Karpas-422 (cell line): ENCODE data around the gene CTSE. TPM values are rescaled to one million over a fixed set of nuclear protein-coding genes. Genes with fewer than 3 reads are reported as not detected.

Experiments
- DNase-seq: peaks from one replicate; pipeline ENCODE4 v3.0.0-alpha.2; 2015
- H2AFZ ChIP-seq: fragments of 200-600 bp; sonication (generic); 2 replicates; pipeline ENCODE4 v1.6.1; 2014; ENCODE audit warnings: antibody characterized with exemption, low read length, mixed read lengths
- H3K27ac ChIP-seq: fragments of 200-600 bp; sonication (generic); 2 replicates; pipeline ENCODE4 v1.5.1; 2014; ENCODE audit warnings: mild to moderate bottlenecking, low read length, moderate library complexity
- H3K27me3 ChIP-seq: fragments of 200-600 bp; sonication (generic); 2 replicates; pipeline ENCODE4 v1.6.1; 2014; ENCODE audit warnings: low read length, mixed read lengths
- H3K36me3 ChIP-seq: fragments of 200-600 bp; sonication (generic); 2 replicates; pipeline ENCODE4 v1.6.1; 2014; ENCODE audit warnings: low read length, mixed read lengths; ENCODE audit not compliant: insufficient read depth
- H3K4me1 ChIP-seq: fragments of 200-600 bp; sonication (generic); 2 replicates; pipeline ENCODE4 v1.6.1; 2014; ENCODE audit warnings: mild to moderate bottlenecking, low read length, mixed read lengths
- H3K4me2 ChIP-seq: fragments of 200-600 bp; sonication (generic); 2 replicates; pipeline ENCODE4 v1.6.1; 2014; ENCODE audit warnings: low read length, low read depth, mild to moderate bottlenecking; ENCODE audit not compliant: poor library complexity, severe bottlenecking
- H3K4me3 ChIP-seq: fragments of 200-600 bp; sonication (generic); 2 replicates; pipeline ENCODE4 v1.5.1; 2014; ENCODE audit warnings: mild to moderate bottlenecking, antibody characterized with exemption, low read length, mixed read lengths
- H3K79me2 ChIP-seq: fragments of 200-600 bp; sonication (generic); 2 replicates; pipeline ENCODE4 v1.6.1; 2014; ENCODE audit warnings: mild to moderate bottlenecking, low read length, mixed read lengths
- H3K9ac ChIP-seq: fragments of 200-600 bp; sonication (generic); 2 replicates; pipeline ENCODE4 v1.6.0; 2014; ENCODE audit warnings: low read length
- H3K9me2 ChIP-seq: fragments of 200-600 bp; sonication (generic), shearing (Covaris generic); replicated peaks from 2 replicates; pipeline ENCODE4 v1.6.0; 2014; ENCODE audit warnings: mild to moderate bottlenecking, low read length, moderate library complexity; ENCODE audit not compliant: insufficient read depth
- H3K9me3 ChIP-seq: fragments of 300-700, 200-600 bp; sonication (generic); 2 replicates; pipeline ENCODE4 v1.6.1; 2014; ENCODE audit warnings: low read length, mixed read lengths
- H4K20me1 ChIP-seq: fragments of 200-600 bp; sonication (generic); 2 replicates; pipeline ENCODE4 v1.6.1; 2014; ENCODE audit warnings: mild to moderate bottlenecking, antibody characterized with exemption, low read length, low read depth; ENCODE audit not compliant: insufficient read depth
- total RNA-seq: library from RNA; depleted of rRNA; stranded (reverse); fragments of >200 nt; shearing (Covaris generic); gene quantifications from 2 replicates; pipeline ENCODE4 v1.2.3, GENCODE V29; 2014; ENCODE audit warnings: low replicate concordance

CTSE gene
- total RNA-seq, 1 experiment from 2014 or later = not detected

DNA sequence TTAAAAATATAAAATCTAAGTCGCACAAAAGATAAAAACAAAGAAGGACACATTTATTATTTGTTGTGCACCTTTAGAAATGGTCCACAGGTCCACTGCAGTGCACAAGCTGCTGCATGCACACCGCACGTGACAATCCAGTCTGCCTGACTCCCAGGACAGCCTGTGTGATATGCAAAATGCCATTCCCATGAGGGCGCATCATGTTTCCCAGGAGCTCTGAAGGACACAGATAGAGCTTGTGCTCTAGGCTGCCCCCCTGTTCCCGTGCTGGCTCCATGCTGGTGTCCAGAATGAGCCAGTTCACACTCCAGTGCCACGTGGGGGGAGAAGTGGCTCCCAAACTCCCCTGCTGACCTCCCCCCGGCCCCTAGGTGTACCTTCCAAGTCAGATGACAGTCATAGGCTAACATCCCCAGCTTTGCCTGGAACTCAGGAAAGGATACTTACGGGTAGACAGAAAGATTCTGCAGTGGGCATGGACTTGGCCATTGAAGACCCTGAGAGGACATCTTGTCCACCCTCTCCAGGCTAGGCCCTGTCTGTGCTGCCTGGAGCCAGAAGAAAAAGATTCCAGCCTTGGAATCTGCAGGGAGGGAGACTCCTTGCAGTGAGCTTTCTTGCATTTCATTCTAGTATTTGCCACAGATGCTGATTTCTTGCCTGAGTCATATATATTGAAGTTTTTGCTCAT, 46.8 kb downstream of the CTSE start:
- Histone ChIP-seq H3K4me2 (no peak overlapping the region), H3K4me3 (no peak overlapping the region)

DNA sequence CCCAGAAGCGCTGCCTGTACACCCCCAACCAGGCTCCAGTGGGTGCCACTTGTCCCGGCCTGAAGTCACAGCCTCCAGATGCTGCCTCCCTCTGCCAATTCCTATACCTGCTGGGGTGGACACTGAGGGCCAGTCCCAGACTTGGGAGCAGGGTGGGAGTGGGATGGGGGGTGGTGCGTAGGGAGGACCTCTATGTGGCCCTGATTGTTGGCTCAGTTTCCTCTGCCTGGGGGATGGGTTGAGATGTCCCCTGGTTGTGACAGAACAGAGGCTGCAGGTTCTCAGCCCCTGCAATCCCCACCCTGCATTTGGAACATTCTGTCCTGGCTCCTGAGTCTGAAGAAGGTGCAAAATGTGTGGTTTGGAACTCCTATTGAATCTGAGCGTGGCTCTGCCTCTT, 47.7 kb downstream of the CTSE start:
- Histone ChIP-seq H3K27me3 (no peaks in the 10 kb centered on the region), H2AFZ (no peak overlapping the region), H3K27ac (no peak overlapping the region), H3K9ac (no peak overlapping the region), H3K36me3 (no peaks in the 10 kb centered on the region), H3K4me1 (no peaks in the 10 kb centered on the region), H3K9me3 (no peaks in the 10 kb centered on the region), H3K79me2 (no peaks in the 10 kb centered on the region), H3K9me2 (no peaks in the 10 kb centered on the region), H3K4me2 (no peak overlapping the region), H3K4me3 (no peak overlapping the region), H4K20me1 (no peaks in the 10 kb centered on the region)
- DNase-seq = no peak

More for the DNA sequence above, 46.8 kb downstream of the CTSE start:
- Histone ChIP-seq H2AFZ (no peak overlapping the region), H3K27me3 (no peaks in the 10 kb centered on the region), H3K27ac (no peak overlapping the region), H3K36me3 (no peaks in the 10 kb centered on the region), H3K4me1 (no peaks in the 10 kb centered on the region), H3K79me2 (no peaks in the 10 kb centered on the region), H3K9me3 (no peaks in the 10 kb centered on the region), H3K9ac (no peak overlapping the region), H3K9me2 (no peaks in the 10 kb centered on the region), H4K20me1 (no peaks in the 10 kb centered on the region)
- DNase-seq = no peak

DNA sequence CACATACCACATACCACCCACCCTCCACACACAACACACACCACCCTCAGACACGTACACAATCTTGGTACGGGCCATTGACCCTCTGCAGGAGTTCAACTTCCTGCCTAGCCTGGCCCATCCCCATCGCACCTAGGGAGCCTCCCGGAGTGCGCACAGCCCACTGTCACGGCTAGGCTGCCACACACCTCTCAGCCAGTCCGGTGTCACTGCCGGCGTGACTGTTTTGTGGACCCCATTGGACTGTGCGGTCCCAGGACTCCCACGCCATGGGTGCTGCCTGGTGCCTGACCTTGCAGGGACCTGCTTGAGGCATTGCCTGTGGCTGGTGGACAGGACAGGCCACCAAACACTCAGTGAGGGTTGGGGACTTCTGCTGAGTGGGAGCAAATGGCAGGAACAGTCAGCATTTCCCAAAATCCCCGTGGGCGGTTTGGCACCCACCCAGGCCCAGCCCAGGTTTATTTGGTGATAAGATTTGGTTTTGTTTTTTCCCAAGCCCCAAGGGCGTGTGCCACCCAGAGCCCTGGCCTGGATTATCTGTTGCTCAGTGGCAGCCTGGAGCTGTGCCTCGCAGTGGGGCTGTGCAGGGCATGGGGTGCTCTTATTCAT, 48.2 kb downstream of the CTSE start:
- no peak for DNase-seq
- no peak overlapping the region for H3K4me2 ChIP-seq
- H3K27me3 ChIP-seq = no peaks in the 10 kb centered on the region
- H3K4me3 ChIP-seq = no peak overlapping the region
- no peak overlapping the region for H2AFZ ChIP-seq
- no peaks in the 10 kb centered on the region for H3K4me1 ChIP-seq
- H3K79me2 ChIP-seq = no peaks in the 10 kb centered on the region
- no peaks in the 10 kb centered on the region for H3K9me2 ChIP-seq
- no peak overlapping the region for H3K9ac ChIP-seq
- H4K20me1 ChIP-seq = no peaks in the 10 kb centered on the region
- H3K9me3 ChIP-seq = no peaks in the 10 kb centered on the region
- no peak overlapping the region for H3K27ac ChIP-seq
- no peaks in the 10 kb centered on the region for H3K36me3 ChIP-seq

DNA sequence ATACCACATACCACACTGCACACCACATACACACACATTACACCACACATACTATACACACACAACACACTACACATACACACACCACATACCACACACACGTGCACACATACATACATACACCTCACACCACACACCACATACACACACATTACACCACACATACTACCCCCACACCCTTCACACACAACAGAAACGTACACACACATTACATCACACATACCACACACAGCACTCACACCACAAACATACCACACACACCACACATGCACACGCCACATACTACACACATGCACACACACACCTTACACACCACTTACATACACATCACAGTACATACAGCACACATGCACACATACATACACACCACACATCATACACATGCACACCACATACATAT, 49.0 kb downstream of the CTSE start:
- no peaks in the 10 kb centered on the region for H4K20me1 ChIP-seq
- no peaks in the 10 kb centered on the region for H3K4me1 ChIP-seq
- no peak overlapping the region for H3K27ac ChIP-seq
- no peak overlapping the region for H2AFZ ChIP-seq
- H3K79me2 ChIP-seq = no peaks in the 10 kb centered on the region
- no peaks in the 10 kb centered on the region for H3K9me3 ChIP-seq
- no peak overlapping the region for H3K4me2 ChIP-seq
- no peaks in the 10 kb centered on the region for H3K27me3 ChIP-seq
- no peaks in the 10 kb centered on the region for H3K36me3 ChIP-seq
- no peaks in the 10 kb centered on the region for H3K9me2 ChIP-seq
- no peak overlapping the region for H3K4me3 ChIP-seq
- no peak overlapping the region for H3K9ac ChIP-seq
- no peak for DNase-seq

DNA sequence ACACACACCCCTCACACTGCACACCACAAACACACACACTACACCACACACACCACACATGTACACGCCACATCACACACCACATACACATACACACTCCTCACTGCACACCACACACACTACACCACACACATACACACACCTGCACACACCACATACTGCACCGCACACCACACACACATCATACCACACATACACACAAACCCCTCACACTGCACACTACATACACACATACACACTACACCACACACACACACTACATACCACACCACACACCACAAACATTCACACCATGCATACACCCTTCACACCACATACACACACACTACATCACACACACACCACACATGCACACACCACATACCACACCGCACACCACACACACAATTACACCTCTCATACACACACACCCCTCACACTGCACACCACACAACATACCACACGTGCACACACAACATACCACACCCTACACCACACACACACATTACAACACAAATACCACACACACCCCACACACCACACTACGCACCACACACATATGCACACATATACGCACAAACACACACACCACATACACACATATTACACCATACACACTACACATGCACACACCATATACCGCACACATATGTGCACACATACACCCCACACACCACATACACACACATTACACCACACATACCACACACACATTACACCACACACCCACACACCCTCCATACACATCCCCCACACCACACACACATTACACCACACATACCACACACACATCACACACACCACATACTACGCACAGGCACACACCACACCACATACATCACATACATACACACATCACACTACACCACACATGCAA, 50.1 kb downstream of the CTSE start:
- H3K4me3 ChIP-seq = no peak overlapping the region
- H3K36me3 ChIP-seq = no peaks in the 10 kb centered on the region
- H4K20me1 ChIP-seq = no peaks in the 10 kb centered on the region
- H3K79me2 ChIP-seq = no peaks in the 10 kb centered on the region
- no peak overlapping the region for H2AFZ ChIP-seq
- no peak overlapping the region for H3K27ac ChIP-seq
- no peak for DNase-seq
- no peak overlapping the region for H3K9ac ChIP-seq
- H3K4me1 ChIP-seq = no peaks in the 10 kb centered on the region
- no peaks in the 10 kb centered on the region for H3K9me3 ChIP-seq
- H3K4me2 ChIP-seq = no peak overlapping the region
- no peaks in the 10 kb centered on the region for H3K9me2 ChIP-seq
- no peaks in the 10 kb centered on the region for H3K27me3 ChIP-seq

DNA sequence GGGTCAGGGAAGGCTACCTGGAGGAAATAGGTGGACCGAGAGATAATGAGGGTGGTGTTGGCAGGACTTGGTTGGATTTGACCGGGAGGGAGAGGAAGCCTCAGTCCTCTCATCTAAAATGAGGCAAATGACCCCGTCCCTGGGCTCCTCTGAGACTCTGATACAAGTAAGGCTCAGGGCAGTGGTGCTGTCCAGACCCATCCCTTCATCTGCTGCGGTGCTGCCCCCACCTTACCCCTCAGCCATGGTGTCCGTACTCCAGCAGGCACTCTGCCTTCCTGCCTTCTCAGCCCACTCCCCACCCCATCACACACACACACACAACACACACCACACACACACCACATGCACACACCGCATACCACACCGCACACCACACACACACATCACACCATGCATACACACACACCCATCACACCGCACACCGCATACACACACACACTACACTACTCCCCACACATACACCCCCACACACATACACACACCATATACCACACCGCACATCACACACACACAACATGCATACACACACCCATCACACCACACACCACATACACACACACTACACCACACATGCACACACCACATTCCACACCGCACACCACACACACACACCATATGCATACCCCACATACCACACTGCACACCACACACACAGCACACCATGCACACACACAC, 51.1 kb downstream of the CTSE start:
- Histone ChIP-seq H3K79me2 (no peaks in the 10 kb centered on the region), H3K27me3 (no peaks in the 10 kb centered on the region), H3K4me1 (no peaks in the 10 kb centered on the region), H3K9me3 (no peaks in the 10 kb centered on the region), H2AFZ (no peak overlapping the region), H3K4me3 (no peak overlapping the region), H3K4me2 (no peak overlapping the region), H3K36me3 (no peaks in the 10 kb centered on the region), H3K9me2 (no peaks in the 10 kb centered on the region), H3K9ac (no peak overlapping the region), H3K27ac (no peak overlapping the region), H4K20me1 (no peaks in the 10 kb centered on the region)
- no peak for DNase-seq

DNA sequence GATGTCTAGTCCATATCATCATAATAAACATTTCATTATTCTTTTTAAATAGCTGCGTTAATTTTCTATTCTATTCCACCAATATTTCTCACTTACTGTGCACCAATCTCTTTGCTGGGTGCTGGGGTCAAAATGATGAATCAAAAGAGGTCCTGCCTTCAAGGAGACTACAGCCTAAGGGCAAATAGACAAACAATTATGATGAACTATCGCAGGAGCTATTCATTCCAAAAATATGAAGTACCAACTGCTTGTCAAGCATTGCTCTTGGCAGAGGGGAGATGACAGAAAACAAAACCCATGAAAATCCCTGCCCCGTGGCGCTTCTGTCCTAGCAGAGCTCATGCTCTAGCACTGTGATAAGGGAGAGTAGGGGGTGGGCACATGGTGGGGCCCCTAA, 51.6 kb downstream of the CTSE start:
- H4K20me1 ChIP-seq = no peaks in the 10 kb centered on the region
- H3K4me2 ChIP-seq = no peak overlapping the region
- no peak overlapping the region for H3K9ac ChIP-seq
- H3K36me3 ChIP-seq = no peaks in the 10 kb centered on the region
- H2AFZ ChIP-seq = no peak overlapping the region
- H3K79me2 ChIP-seq = no peaks in the 10 kb centered on the region
- H3K27me3 ChIP-seq = no peaks in the 10 kb centered on the region
- no peak overlapping the region for H3K27ac ChIP-seq
- H3K9me2 ChIP-seq = no peaks in the 10 kb centered on the region
- H3K4me1 ChIP-seq = no peaks in the 10 kb centered on the region
- H3K9me3 ChIP-seq = no peaks in the 10 kb centered on the region
- no peak for DNase-seq
- H3K4me3 ChIP-seq = no peak overlapping the region

DNA sequence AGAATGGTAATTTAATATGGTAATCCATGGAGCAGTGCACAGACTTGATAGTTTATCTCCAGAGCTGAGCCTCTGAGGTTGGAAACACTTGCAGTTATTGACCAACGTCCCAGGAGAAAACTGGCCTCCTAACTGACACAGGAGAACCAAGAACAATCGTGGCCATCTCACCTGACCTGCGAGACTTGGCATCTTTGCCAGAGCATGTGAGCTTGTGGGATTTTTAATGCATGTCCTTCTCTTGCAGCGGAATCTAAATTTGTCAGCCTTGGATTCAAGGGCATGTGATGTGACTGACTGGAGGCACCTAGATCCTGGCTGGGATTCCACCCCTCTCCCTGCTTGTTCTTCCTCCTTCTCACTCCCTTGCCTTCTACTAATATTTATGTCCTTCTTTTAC, 52.6 kb downstream of the CTSE start:
- Histone ChIP-seq H2AFZ (no peak overlapping the region), H3K36me3 (no peaks in the 10 kb centered on the region), H3K9me2 (no peaks in the 10 kb centered on the region), H3K9me3 (no peaks in the 10 kb centered on the region), H3K4me1 (no peaks in the 10 kb centered on the region; the same call in 1 of the 2 replicates), H3K27ac (no peak overlapping the region), H3K27me3 (no peaks in the 10 kb centered on the region), H3K4me3 (no peak overlapping the region), H4K20me1 (no peaks in the 10 kb centered on the region), H3K4me2 (no peak overlapping the region), H3K9ac (no peak overlapping the region), H3K79me2 (no peaks in the 10 kb centered on the region)
- no peak for DNase-seq
